ENCODE data around the gene OXNAD1. TPM values are rescaled to one million over a fixed set of nuclear protein-coding genes. Genes with fewer than 3 reads are reported as not detected.

Gene OXNAD1
- total RNA-seq, 1 experiment from 2014 or later = 16.3 TPM

DNA sequence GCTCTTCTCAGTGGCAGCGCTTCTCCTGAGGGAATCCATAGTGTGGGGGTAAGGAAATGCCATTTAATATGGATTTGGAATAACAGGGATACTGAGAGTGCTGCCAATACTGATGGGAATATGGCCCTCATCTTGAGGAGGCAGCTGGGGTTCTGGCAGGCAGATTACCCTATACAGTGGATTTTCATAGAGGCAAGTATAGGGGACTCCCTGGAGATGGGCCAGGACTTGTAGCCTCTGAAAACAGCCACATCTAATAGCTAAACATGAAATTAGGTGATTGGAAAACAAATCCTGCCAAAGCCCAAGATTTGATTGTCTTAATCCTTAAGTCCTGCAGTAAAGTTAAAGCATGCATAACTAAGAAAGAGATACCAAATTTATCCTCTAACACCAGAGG, 31.2 kb upstream of the OXNAD1 start:
- intact Hi-C loops (cut with micrococcal nuclease; ENCODE audit: unreplicated experiment) = no loop called here
- Mint-ChIP-seq H3K4me3 (ENCODE audit: low read depth, unreplicated experiment) (no peak overlapping the region), H3K36me3 (ENCODE audit: insufficient read depth, unreplicated experiment) (no peaks in the 10 kb centered on the region), H3K4me1 (ENCODE audit: low read depth, unreplicated experiment) (no peaks in the 10 kb centered on the region), H3K9me3 (ENCODE audit: low read depth, unreplicated experiment) (no peaks in the 10 kb centered on the region), H3K27ac (ENCODE audit: unreplicated experiment) (no peak overlapping the region), H3K27me3 (ENCODE audit: unreplicated experiment) (peaks cover 9% of the 10 kb centered on the region)
- TF ChIP-seq, protein P1, sequence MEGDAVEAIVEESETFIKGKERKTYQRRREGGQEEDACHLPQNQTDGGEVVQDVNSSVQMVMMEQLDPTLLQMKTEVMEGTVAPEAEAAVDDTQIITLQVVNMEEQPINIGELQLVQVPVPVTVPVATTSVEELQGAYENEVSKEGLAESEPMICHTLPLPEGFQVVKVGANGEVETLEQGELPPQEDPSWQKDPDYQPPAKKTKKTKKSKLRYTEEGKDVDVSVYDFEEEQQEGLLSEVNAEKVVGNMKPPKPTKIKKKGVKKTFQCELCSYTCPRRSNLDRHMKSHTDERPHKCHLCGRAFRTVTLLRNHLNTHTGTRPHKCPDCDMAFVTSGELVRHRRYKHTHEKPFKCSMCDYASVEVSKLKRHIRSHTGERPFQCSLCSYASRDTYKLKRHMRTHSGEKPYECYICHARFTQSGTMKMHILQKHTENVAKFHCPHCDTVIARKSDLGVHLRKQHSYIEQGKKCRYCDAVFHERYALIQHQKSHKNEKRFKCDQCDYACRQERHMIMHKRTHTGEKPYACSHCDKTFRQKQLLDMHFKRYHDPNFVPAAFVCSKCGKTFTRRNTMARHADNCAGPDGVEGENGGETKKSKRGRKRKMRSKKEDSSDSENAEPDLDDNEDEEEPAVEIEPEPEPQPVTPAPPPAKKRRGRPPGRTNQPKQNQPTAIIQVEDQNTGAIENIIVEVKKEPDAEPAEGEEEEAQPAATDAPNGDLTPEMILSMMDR (IDR thresholded peaks at IDR 0.05; ENCODE audit: unreplicated experiment) = no peak
- BruUV-seq (replicated peaks) = no TSS peak
- no peak for DNase-seq
- CTCF ChIA-PET = no interaction called here

DNA sequence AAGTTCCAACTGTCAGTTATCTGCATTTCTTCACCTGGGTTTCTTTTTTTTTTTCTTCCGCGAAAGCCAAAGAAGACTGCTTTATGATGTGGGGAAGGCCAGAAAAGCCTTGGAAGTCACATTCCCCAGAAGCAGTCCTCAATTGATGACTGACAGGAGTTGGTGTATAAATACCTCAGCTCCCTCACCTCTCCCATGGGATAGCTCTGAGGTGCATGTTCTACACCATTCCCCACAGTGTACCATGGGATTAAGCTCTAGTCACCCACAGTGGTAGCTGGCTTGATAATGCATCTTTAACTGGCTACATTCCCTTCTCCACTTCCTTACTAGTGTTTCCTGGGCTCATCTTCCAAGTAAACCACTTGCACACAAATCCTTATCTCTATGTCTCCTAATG, 30.7 kb upstream of the OXNAD1 start:
- DNase-seq = no peak
- CTCF ChIA-PET = interaction anchor here (0.7 kb wide), 1 partner anchor 497 kb away, joined by 5 read pairs; no protein-coding TSS in a partner anchor
- Mint-ChIP-seq H3K27me3 (ENCODE audit: unreplicated experiment) (peaks cover 9% of the 10 kb centered on the region), H3K9me3 (ENCODE audit: low read depth, unreplicated experiment) (no peaks in the 10 kb centered on the region), H3K4me3 (ENCODE audit: low read depth, unreplicated experiment) (no peak overlapping the region), H3K36me3 (ENCODE audit: insufficient read depth, unreplicated experiment) (no peaks in the 10 kb centered on the region), H3K27ac (ENCODE audit: unreplicated experiment) (no peak overlapping the region), H3K4me1 (ENCODE audit: low read depth, unreplicated experiment) (no peaks in the 10 kb centered on the region)
- TF ChIP-seq, protein P1 (IDR thresholded peaks at IDR 0.05; ENCODE audit: unreplicated experiment) = no peak
- intact Hi-C loops (cut with micrococcal nuclease; ENCODE audit: unreplicated experiment) = no loop called here
- BruUV-seq (replicated peaks) = no TSS peak

DNA sequence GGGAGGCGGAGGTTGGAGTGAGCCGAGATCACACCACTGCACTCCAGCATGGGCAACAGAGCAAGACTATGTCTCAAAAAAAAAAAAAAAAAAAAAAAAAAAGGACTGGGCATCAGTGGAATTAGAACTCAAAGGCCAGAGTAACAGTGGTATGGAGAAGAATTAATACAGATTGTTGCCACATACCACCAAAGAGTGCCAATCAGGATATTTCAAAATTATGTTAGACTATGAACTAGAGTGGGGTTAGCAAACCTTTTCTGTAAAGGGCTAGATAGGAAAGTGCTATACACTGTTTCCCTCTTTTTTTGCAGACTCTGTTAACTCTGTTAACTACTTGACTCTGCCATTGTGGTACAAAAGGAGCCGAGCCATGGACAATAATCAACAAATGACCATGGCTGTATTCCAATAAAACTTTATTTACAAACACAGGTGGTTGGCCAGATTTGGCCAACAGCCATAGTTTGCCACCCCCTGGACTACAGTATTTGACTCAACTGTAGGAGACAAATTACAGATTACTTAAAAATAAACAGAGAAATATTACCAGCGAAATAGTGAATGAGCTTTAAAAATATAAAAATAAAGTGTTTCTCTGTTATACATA, 28.9 kb upstream of the OXNAD1 start:
- no peak overlapping the region for H3K27ac Mint-ChIP-seq (ENCODE audit: unreplicated experiment)
- no TSS peak for BruUV-seq (replicated peaks)
- TF ChIP-seq, protein P1 (IDR thresholded peaks at IDR 0.05; ENCODE audit: unreplicated experiment) = no peak
- peaks cover 9% of the 10 kb centered on the region for H3K27me3 Mint-ChIP-seq (ENCODE audit: unreplicated experiment)
- H3K4me3 Mint-ChIP-seq (ENCODE audit: low read depth, unreplicated experiment) = no peak overlapping the region
- intact Hi-C loops (cut with micrococcal nuclease; ENCODE audit: unreplicated experiment) = no loop called here
- no peaks in the 10 kb centered on the region for H3K9me3 Mint-ChIP-seq (ENCODE audit: low read depth, unreplicated experiment)
- no peaks in the 10 kb centered on the region for H3K4me1 Mint-ChIP-seq (ENCODE audit: low read depth, unreplicated experiment)
- no peaks in the 10 kb centered on the region for H3K36me3 Mint-ChIP-seq (ENCODE audit: insufficient read depth, unreplicated experiment)
- DNase-seq = no peak
- CTCF ChIA-PET = no interaction called here

DNA sequence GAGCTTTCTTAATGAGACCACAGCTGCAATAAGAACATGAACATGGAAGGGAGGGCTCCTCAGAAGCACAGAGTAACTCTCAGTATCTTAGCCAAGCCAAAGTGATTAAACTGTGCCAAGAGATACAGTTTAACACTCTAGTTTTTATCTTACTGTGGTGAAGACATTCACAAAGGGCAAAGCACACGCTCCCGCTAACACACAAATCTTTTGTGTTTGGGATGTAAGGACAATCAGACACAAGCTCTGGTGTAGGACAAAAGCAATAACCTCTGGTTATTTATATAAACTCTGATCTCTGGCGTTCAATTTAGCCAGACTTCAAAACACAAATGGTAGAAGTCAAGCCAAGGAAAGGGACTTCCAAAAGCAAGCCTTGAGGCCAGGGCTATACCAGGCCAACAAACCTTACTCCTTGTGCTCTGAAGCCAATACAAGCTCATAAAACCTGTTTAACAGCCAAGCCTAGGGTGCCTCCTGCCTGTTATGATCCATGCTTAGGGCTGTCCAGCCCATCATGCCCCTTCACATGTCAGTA, 28.1 kb upstream of the OXNAD1 start:
- CTCF ChIA-PET = no interaction called here
- TF ChIP-seq, protein P1 (IDR thresholded peaks at IDR 0.05; ENCODE audit: unreplicated experiment) = no peak
- peaks cover 9% of the 10 kb centered on the region for H3K27me3 Mint-ChIP-seq (ENCODE audit: unreplicated experiment)
- BruUV-seq (replicated peaks) = no TSS peak
- intact Hi-C loops (cut with micrococcal nuclease; ENCODE audit: unreplicated experiment) = no loop called here
- no peaks in the 10 kb centered on the region for H3K4me1 Mint-ChIP-seq (ENCODE audit: low read depth, unreplicated experiment)
- H3K4me3 Mint-ChIP-seq (ENCODE audit: low read depth, unreplicated experiment) = no peak overlapping the region
- H3K27ac Mint-ChIP-seq (ENCODE audit: unreplicated experiment) = no peak overlapping the region
- no peaks in the 10 kb centered on the region for H3K36me3 Mint-ChIP-seq (ENCODE audit: insufficient read depth, unreplicated experiment)
- no peaks in the 10 kb centered on the region for H3K9me3 Mint-ChIP-seq (ENCODE audit: low read depth, unreplicated experiment)
- DNase-seq = no peak

Data from Calu3 (cell line).